ENCODE data around the gene BACH2. TPM values are rescaled to one million over a fixed set of nuclear protein-coding genes. Genes with fewer than 3 reads are reported as not detected.

Gene BACH2
- total and polyA plus RNA-seq, 10 of the 15 experiments (the other 5 are each of a cell fraction or from before 2014, with no cell fraction given) = 0.03 to 0.28 (median 0.04) TPM; not detected in 3

DNA sequence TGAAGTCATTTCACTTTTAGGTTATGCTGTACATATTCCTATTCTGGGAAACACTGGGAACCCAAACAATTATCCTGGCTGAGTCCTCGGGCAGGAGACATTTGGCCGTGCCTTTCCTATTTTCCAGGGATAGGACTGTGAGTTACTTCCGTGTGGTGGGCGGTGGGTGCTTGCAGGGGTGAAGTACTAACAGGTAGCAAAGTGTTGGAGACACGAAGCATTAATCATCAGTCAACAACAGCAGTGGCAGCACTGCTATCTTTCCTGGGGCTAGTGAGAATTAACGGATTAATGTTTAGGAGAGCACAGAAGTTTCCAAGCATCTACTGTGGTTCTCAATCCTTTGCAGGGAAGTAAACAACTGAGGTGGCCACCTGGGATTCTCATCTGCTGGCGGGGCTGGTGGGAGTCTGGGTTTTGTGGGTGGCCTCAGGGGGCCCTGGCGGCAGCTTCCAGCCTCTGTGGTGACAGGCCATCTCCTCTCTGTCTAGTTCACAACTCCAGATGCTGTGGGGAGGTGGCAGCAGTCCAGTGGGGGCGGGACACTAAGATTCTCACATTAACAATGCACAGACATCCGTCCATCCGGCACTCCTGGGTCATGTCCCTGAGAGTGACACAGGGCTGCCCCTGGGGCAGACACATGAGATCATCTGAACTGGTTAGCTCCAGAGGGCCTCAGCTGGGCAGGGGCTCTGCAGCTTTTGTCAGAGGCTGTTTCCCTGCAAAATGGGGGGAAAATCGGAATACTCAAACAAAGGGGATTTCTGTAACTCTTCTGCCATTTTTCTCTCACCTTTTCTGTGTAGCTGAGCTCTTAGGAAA, 311.5 kb downstream of the BACH2 start:
- CTCF ChIA-PET = interaction anchor here (1.1 kb wide), 1 partner anchor 489 kb away, joined by 3 read pairs; no protein-coding TSS in a partner anchor
- Histone ChIP-seq H3K79me2 (ENCODE audit: control insufficient read depth, insufficient read depth, low read length) (no peaks in the 10 kb centered on the region), H3K27me3 (replicated peaks in 1 of 2; ENCODE audit: control insufficient read depth in 2 of 2, insufficient read depth in 2 of 2, low read length in 1 of 2) (peaks cover 4 to 6% of the 10 kb centered on the region in 2 experiments), H3K36me3 (ENCODE audit: control insufficient read depth in 2 of 2, insufficient read depth in 2 of 2, low read length in 1 of 2) (no peaks in the 10 kb centered on the region), H4K20me1 (ENCODE audit: control insufficient read depth, insufficient read depth) (no peaks in the 10 kb centered on the region), H2AFZ (ENCODE audit: control insufficient read depth, low read depth, low read length) (no peak overlapping the region), H3K4me1 (ENCODE audit: control insufficient read depth, insufficient read depth, low read length) (no peaks in the 10 kb centered on the region), H3K4me3 (no peak overlapping the region), H3K9me3 (replicated peaks; ENCODE audit: control insufficient read depth, insufficient read depth, low read length) (no peaks in the 10 kb centered on the region), H3K4me2 (ENCODE audit: control insufficient read depth, insufficient read depth) (no peak overlapping the region), H3K27ac (ENCODE audit: control insufficient read depth, insufficient read depth) (no peak overlapping the region), H3K9ac (ENCODE audit: control insufficient read depth, insufficient read depth, low read length) (no peak overlapping the region)
- DNase-seq (ENCODE audit: low read depth, low spot score) (no peak), ATAC-seq (no peak), FAIRE-seq (no peak)
- no peak for TF ChIP-seq RBBP5 (conservative IDR thresholded peaks at IDR 0.05)
- intact Hi-C loops (cut with micrococcal nuclease; ENCODE audit: unreplicated experiment) (no loop called here), in situ Hi-C loops (cut with MboI) (no loop called here)
- RAD21 ChIA-PET (ENCODE audit: unreplicated experiment) = no interaction called here
- SMC1A ChIA-PET (ENCODE audit: uncharacterized antibody, unreplicated experiment) = interaction anchor here (1.2 kb wide), 1 partner anchor 13 kb away, joined by 3 read pairs; no protein-coding TSS in a partner anchor
- POLR2A ChIA-PET = no interaction called here
- 27% methylated on average over 12 of the region's 12 CpGs for WGBS (ENCODE audit: insufficient coverage, insufficient replicate concordance, low lambda C conversion rate, missing lambda C conversion rate)
- no TSS peak for BruUV-seq (replicated peaks)

DNA sequence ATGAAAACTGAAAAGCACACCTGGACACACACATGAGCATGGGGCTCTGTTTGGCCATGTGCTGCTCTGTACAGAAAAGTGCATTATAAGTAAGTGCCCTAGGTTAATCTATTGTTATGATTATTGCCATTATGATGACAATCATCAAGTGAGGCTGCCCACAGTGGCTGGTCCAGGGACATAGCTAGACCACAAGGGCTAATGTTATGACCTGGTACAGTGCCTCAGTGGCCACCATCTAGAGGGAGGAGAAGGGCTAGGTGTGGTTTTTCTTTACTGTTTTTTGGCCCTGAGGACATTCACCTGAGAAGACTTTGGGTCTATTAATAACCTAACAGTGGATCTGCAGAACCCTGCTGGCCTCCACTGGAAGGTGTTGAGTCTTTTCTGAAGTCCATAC, 316.3 kb downstream of the BACH2 start:
- no TSS peak for BruUV-seq (replicated peaks)
- SMC1A ChIA-PET (ENCODE audit: uncharacterized antibody, unreplicated experiment) = no interaction called here
- ATAC-seq (no peak), FAIRE-seq (no peak), DNase-seq (ENCODE audit: low read depth, low spot score) (no peak)
- RAD21 ChIA-PET (ENCODE audit: unreplicated experiment) = no interaction called here
- Histone ChIP-seq H3K9ac (ENCODE audit: control insufficient read depth, insufficient read depth, low read length) (no peak overlapping the region), H3K27me3 (replicated peaks in 1 of 2; ENCODE audit: control insufficient read depth in 2 of 2, insufficient read depth in 2 of 2, low read length in 1 of 2) (peaks cover 4 to 6% of the 10 kb centered on the region in 2 experiments), H4K20me1 (ENCODE audit: control insufficient read depth, insufficient read depth) (no peaks in the 10 kb centered on the region), H3K4me1 (ENCODE audit: control insufficient read depth, insufficient read depth, low read length) (no peaks in the 10 kb centered on the region), H3K27ac (ENCODE audit: control insufficient read depth, insufficient read depth) (no peak overlapping the region), H3K4me2 (ENCODE audit: control insufficient read depth, insufficient read depth) (no peak overlapping the region), H3K4me3 (no peak overlapping the region), H3K36me3 (ENCODE audit: control insufficient read depth in 2 of 2, insufficient read depth in 2 of 2, low read length in 1 of 2) (no peaks in the 10 kb centered on the region), H2AFZ (ENCODE audit: control insufficient read depth, low read depth, low read length) (no peak overlapping the region), H3K79me2 (ENCODE audit: control insufficient read depth, insufficient read depth, low read length) (no peaks in the 10 kb centered on the region), H3K9me3 (replicated peaks; ENCODE audit: control insufficient read depth, insufficient read depth, low read length) (no peaks in the 10 kb centered on the region)
- POLR2A ChIA-PET = no interaction called here
- intact Hi-C loops (cut with micrococcal nuclease; ENCODE audit: unreplicated experiment) (no loop called here), in situ Hi-C loops (cut with MboI) (no loop called here)
- TF ChIP-seq, protein P1, sequence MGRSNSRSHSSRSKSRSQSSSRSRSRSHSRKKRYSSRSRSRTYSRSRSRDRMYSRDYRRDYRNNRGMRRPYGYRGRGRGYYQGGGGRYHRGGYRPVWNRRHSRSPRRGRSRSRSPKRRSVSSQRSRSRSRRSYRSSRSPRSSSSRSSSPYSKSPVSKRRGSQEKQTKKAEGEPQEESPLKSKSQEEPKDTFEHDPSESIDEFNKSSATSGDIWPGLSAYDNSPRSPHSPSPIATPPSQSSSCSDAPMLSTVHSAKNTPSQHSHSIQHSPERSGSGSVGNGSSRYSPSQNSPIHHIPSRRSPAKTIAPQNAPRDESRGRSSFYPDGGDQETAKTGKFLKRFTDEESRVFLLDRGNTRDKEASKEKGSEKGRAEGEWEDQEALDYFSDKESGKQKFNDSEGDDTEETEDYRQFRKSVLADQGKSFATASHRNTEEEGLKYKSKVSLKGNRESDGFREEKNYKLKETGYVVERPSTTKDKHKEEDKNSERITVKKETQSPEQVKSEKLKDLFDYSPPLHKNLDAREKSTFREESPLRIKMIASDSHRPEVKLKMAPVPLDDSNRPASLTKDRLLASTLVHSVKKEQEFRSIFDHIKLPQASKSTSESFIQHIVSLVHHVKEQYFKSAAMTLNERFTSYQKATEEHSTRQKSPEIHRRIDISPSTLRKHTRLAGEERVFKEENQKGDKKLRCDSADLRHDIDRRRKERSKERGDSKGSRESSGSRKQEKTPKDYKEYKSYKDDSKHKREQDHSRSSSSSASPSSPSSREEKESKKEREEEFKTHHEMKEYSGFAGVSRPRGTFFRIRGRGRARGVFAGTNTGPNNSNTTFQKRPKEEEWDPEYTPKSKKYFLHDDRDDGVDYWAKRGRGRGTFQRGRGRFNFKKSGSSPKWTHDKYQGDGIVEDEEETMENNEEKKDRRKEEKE (IDR thresholded peaks at IDR 0.05) = no peak
- TF ChIP-seq BHLHE40 (IDR thresholded peaks at IDR 0.05; ENCODE audit: borderline replicate concordance in 1 of 2, low read depth in 2 of 2, low read length in 1 of 2) = no peak
- no peak for TF ChIP-seq RB1 (IDR thresholded peaks at IDR 0.05; ENCODE audit: borderline replicate concordance)
- no peak for TF ChIP-seq MYB (IDR thresholded peaks at IDR 0.05; ENCODE audit: borderline replicate concordance, low read depth, low read length)
- TF ChIP-seq, protein P2, sequence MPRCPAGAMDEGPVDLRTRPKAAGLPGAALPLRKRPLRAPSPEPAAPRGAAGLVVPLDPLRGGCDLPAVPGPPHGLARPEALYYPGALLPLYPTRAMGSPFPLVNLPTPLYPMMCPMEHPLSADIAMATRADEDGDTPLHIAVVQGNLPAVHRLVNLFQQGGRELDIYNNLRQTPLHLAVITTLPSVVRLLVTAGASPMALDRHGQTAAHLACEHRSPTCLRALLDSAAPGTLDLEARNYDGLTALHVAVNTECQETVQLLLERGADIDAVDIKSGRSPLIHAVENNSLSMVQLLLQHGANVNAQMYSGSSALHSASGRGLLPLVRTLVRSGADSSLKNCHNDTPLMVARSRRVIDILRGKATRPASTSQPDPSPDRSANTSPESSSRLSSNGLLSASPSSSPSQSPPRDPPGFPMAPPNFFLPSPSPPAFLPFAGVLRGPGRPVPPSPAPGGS (IDR thresholded peaks at IDR 0.05; ENCODE audit: borderline replicate concordance, insufficient read depth, low read depth, low read length, poor library complexity, severe bottlenecking) = no peak
- TF ChIP-seq SIX5 (IDR thresholded peaks at IDR 0.05; ENCODE audit: low read depth, low read length, severe bottlenecking) = no peak
- TF ChIP-seq, protein P3, sequence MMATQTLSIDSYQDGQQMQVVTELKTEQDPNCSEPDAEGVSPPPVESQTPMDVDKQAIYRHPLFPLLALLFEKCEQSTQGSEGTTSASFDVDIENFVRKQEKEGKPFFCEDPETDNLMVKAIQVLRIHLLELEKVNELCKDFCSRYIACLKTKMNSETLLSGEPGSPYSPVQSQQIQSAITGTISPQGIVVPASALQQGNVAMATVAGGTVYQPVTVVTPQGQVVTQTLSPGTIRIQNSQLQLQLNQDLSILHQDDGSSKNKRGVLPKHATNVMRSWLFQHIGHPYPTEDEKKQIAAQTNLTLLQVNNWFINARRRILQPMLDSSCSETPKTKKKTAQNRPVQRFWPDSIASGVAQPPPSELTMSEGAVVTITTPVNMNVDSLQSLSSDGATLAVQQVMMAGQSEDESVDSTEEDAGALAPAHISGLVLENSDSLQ (IDR thresholded peaks at IDR 0.05) = no peak
- TF ChIP-seq POU2F2 (IDR thresholded peaks at IDR 0.05; ENCODE audit: borderline replicate concordance, low read depth, low read length) = no peak
- TF ChIP-seq ZNF622 (IDR thresholded peaks at IDR 0.05) = no peak
- no peak for TF ChIP-seq IKZF1 (conservative IDR thresholded peaks at IDR 0.05)
- CTCF ChIA-PET = no interaction called here
